Left ventricle myocardium inferior (tissue), 1 donor: ENCODE results near the gene SLC15A4. TPM values are rescaled to one million over a fixed set of nuclear protein-coding genes. Genes with fewer than 3 reads are reported as not detected.

Source experiments
- DNase-seq: peaks from one replicate; pipeline ENCODE4 v3.0.0-alpha.2; 2020
- H3K27ac ChIP-seq: fragments of 200-600 bp; replicated peaks from 2 replicates; pipeline ENCODE4 v1.8.0; 2021
- H3K27me3 ChIP-seq: fragments of 200-600 bp; 2 replicates; pipeline ENCODE4 v1.8.0; 2021; ENCODE audit warnings: low read depth
- H3K36me3 ChIP-seq: fragments of 200-600 bp; 2 replicates; pipeline ENCODE4 v1.8.0; 2021
- H3K4me1 ChIP-seq: fragments of 200-600 bp; 2 replicates; pipeline ENCODE4 v1.8.0; 2021
- H3K4me3 ChIP-seq: fragments of 200-600 bp; 2 replicates; pipeline ENCODE4 v1.8.0; 2021; ENCODE audit warnings: mild to moderate bottlenecking, moderate library complexity
- H3K9me3 ChIP-seq: fragments of 200-600 bp; replicated peaks from 2 replicates; pipeline ENCODE4 v1.8.0; 2021
- CTCF ChIP-seq: fragments of 200-600 bp; IDR thresholded peaks from 2 replicates; pipeline ENCODE4 v1.8.0; 2021; ENCODE audit warnings: antibody characterized with exemption, mild to moderate bottlenecking, borderline replicate concordance
- intact Hi-C: fragments of 100-400 bp; cut with micrococcal nuclease; formaldehyde crosslinking; loops from one replicate; pipeline ENCODE4 v1.11.0; 2022
- total RNA-seq: library from RNA; stranded (reverse); fragmentation: NEBNext Ultra II Directional; extraction: Animal tissue kit (Norgen Biotek cat#: 25700); gene quantifications from one replicate; pipeline ENCODE4 v1.2.1, GENCODE V29; 2021
- donor health status: DM: no; HTN: yes; CAD: no; lungs with severe emphysema.

Gene SLC15A4
- total RNA-seq, 1 donor from 2014 or later: 15.4 TPM

DNA sequence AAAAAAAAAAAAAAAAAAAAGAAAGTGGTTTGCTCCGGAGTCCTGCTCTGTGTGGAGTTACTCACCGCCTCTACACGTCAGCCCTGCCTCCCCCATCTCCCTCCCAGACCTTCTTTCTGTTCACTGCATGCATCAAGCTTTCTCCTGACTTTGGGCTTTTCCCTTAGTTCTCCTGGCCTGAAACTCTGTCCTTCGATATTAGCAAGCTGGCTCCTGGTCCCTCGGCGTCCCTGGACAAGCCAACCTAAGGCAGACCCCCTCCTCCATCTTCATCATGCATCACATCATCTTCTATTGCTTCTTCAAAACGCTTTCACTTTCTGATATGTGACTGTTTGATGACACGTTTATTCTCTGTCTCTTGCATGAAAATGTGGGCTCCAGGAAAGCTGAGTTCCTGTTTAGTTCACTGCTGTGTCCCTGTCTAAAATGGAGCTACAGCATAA, 40.6 kb downstream of the SLC15A4 start:
- intact Hi-C loops: no loop called here
- Histone ChIP-seq H3K4me3 (no peak overlapping the region), H3K36me3 (no peaks in the 10 kb centered on the region), H3K9me3 (peaks cover 6% of the 10 kb centered on the region), H3K27me3 (peaks cover 9% of the 10 kb centered on the region), H3K4me1 (no peaks in the 10 kb centered on the region), H3K27ac (no peak overlapping the region)
- TF ChIP-seq CTCF: no peak
- DNase-seq: no peak

- H3K4me1 ChIP-seq: no peaks in the 10 kb centered on the region
- no peaks in the 10 kb centered on the region for H3K36me3 ChIP-seq
- intact Hi-C loops: no loop called here
- DNase-seq: no peak
- no peak overlapping the region for H3K4me3 ChIP-seq
- peaks cover 6% of the 10 kb centered on the region for H3K9me3 ChIP-seq
- TF ChIP-seq CTCF: no peak
- no peak overlapping the region for H3K27ac ChIP-seq
- peaks cover 9% of the 10 kb centered on the region for H3K27me3 ChIP-seq
These were observed 43.9 kb downstream of the SLC15A4 start for GRCh38 chr12:128779901-128780300.

GRCh38 chr12:128772249-128772648, 51.5 kb downstream of the SLC15A4 start:
- peaks cover 38% of the 10 kb centered on the region for H3K27me3 ChIP-seq
- no peak overlapping the region for H3K4me3 ChIP-seq
- no peak for DNase-seq
- no peaks in the 10 kb centered on the region for H3K9me3 ChIP-seq
- no peaks in the 10 kb centered on the region for H3K36me3 ChIP-seq
- no peak overlapping the region for H3K27ac ChIP-seq
- no peaks in the 10 kb centered on the region for H3K4me1 ChIP-seq
- no peak for TF ChIP-seq CTCF
- intact Hi-C loops: no loop called here

DNA sequence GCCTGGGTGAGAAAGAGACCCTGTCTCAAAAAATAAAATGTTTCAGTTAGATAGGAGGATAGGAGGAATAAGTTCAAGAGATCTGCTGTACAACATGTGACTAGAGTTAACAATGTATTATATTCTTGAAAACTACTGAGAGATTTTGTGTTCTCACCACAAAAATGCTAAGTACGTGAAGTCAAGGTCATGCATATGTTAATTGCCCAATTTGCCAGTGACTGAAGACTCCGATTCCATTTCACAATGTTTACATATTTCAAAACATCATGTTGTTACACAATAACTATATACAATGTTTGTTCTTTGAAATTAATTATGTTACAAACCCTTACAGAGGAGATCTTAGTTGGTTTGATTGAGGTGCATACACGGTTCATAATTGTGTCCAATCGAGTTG, 52.1 kb downstream of the SLC15A4 start:
- no peak for DNase-seq
- intact Hi-C loops: no loop called here
- Histone ChIP-seq H3K4me3 (no peak overlapping the region), H3K36me3 (no peaks in the 10 kb centered on the region), H3K27ac (no peak overlapping the region), H3K9me3 (no peaks in the 10 kb centered on the region), H3K4me1 (no peaks in the 10 kb centered on the region), H3K27me3 (peaks cover 43% of the 10 kb centered on the region)
- TF ChIP-seq CTCF: no peak

DNA sequence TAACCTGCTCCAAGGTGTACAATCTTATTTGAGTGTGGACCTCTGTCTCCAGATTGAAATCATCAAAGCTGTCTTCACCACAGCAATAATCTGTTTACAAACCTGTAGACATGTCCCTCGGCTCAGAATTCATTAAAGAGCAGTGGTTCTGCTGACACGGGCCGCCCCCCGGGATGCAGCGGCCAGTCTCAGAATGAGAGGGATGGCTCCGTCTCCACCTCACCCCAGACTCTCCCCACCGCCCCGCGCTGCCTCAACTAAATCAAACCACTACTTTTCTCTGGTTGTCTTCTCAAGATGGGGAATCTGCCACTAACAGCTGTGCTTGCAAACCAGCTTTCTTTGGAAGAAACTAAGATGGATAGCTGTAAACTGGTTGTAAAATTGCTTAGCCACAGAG, 56.2 kb downstream of the SLC15A4 start:
- Histone ChIP-seq H3K27me3 (peaks cover 82% of the 10 kb centered on the region), H3K27ac (no peak overlapping the region), H3K36me3 (no peaks in the 10 kb centered on the region), H3K4me1 (no peaks in the 10 kb centered on the region), H3K4me3 (no peak overlapping the region), H3K9me3 (no peaks in the 10 kb centered on the region)
- DNase-seq: no peak
- TF ChIP-seq CTCF: no peak
- intact Hi-C loops: no loop called here
